Parathyroid adenoma (tissue), 2 donors: ENCODE measurements around the gene PVALEF.

ENCODE experiments used
- H2AFZ ChIP-seq: fragments of 300-600 bp; sonication (generic); one replicate; pipeline ENCODE4 v1.7.0; 2017; ENCODE audit warnings: antibody characterized with exemption, mild to moderate bottlenecking
- H3K27ac ChIP-seq: fragments of 300-600 bp; sonication (generic); one replicate; pipeline ENCODE4 v1.7.0; 2017
- H3K27me3 ChIP-seq: fragments of 300-600 bp; sonication (generic); one replicate; pipeline ENCODE4 v1.7.0; 2017; ENCODE audit warnings: low read length; ENCODE audit not compliant: control insufficient read depth, insufficient read depth
- H3K36me3 ChIP-seq: fragments of 300-600 bp; sonication (generic); one replicate; pipeline ENCODE4 v1.7.0; 2017; ENCODE audit warnings: low read length; ENCODE audit not compliant: control insufficient read depth, insufficient read depth
- H3K4me1 ChIP-seq: fragments of 300-600 bp; sonication (generic); one replicate; pipeline ENCODE4 v1.7.0; 2017; ENCODE audit warnings: control low read depth
- H3K4me2 ChIP-seq: fragments of 300-600 bp; sonication (generic); one replicate; pipeline ENCODE4 v1.7.0; 2017; ENCODE audit warnings: low read length
- H3K4me3 ChIP-seq: fragments of 300-600 bp; sonication (generic); one replicate; pipeline ENCODE4 v1.7.0; 2017; ENCODE audit warnings: low read depth, low read length
- H3K79me2 ChIP-seq: fragments of 300-600 bp; sonication (generic); one replicate; pipeline ENCODE4 v1.7.0; 2017; ENCODE audit warnings: control low read depth
- H3K9ac ChIP-seq: fragments of 300-600 bp; sonication (generic); one replicate; pipeline ENCODE4 v1.7.0; 2017; ENCODE audit warnings: mild to moderate bottlenecking
- H3K9me3 ChIP-seq: fragments of 300-600 bp; sonication (generic); one replicate; pipeline ENCODE4 v1.7.0; 2017; ENCODE audit warnings: low read length; ENCODE audit not compliant: control insufficient read depth
- CTCF ChIP-seq: fragments of 300-600 bp; sonication (generic); IDR thresholded peaks from one replicate; pipeline ENCODE4 v1.7.0; 2017; ENCODE audit warnings: antibody characterized with exemption, mild to moderate bottlenecking
- donor health status: primary hyperparathyroidism.

The PVALEF gene

DNA sequence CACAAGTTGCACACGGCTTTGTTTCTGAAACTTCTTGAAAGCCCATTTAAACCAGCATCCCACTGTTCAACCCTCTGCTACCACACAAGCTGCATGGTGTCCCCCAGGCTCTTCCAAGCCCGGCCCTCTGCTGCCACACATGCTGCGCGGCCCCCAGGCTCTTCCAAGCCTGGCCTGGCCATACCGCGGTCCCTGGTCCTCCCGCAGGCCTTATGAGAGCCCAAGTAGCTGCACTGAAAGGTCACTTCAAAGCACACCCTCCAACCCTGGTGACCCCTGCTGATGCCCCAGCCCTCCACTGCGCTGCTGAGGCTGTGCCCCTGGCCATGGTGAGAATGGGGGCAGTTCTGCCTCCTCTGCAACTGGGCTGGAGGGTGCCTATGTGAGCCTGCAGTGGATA, 25.9 kb upstream of the PVALEF start:
- Histone ChIP-seq H3K79me2 (peaks cover 22% of the 10 kb centered on the region), H2AFZ (no peak overlapping the region), H3K4me2 (no peak overlapping the region), H3K4me3 (no peak overlapping the region), H3K9ac (no peak overlapping the region), H3K4me1 (no peaks in the 10 kb centered on the region), H3K36me3 (no peaks in the 10 kb centered on the region), H3K9me3 (no peaks in the 10 kb centered on the region), H3K27me3 (no peaks in the 10 kb centered on the region), H3K27ac (no peak overlapping the region)
- TF ChIP-seq CTCF: no peak

GRCh38 chr17:81140018-81140417, 25.3 kb upstream of the PVALEF start:
- no peak for TF ChIP-seq CTCF
- peaks cover 22% of the 10 kb centered on the region for H3K79me2 ChIP-seq
- H3K4me3 ChIP-seq: no peak overlapping the region
- H3K4me2 ChIP-seq: no peak overlapping the region
- no peak overlapping the region for H3K27ac ChIP-seq
- H3K9me3 ChIP-seq: no peaks in the 10 kb centered on the region
- H3K36me3 ChIP-seq: no peaks in the 10 kb centered on the region
- H2AFZ ChIP-seq: no peak overlapping the region
- no peaks in the 10 kb centered on the region for H3K4me1 ChIP-seq
- no peaks in the 10 kb centered on the region for H3K27me3 ChIP-seq
- H3K9ac ChIP-seq: no peak overlapping the region

- Histone ChIP-seq H3K4me2 (no peak overlapping the region), H3K79me2 (peaks cover 18% of the 10 kb centered on the region), H3K27ac (no peak overlapping the region), H3K4me3 (no peak overlapping the region), H3K9me3 (no peaks in the 10 kb centered on the region), H3K36me3 (no peaks in the 10 kb centered on the region), H2AFZ (no peak overlapping the region), H3K27me3 (no peaks in the 10 kb centered on the region), H3K9ac (no peak overlapping the region), H3K4me1 (no peaks in the 10 kb centered on the region)
- TF ChIP-seq CTCF: no peak
These were observed 24.6 kb upstream of the PVALEF start for GRCh38 chr17:81140695-81141094.

DNA sequence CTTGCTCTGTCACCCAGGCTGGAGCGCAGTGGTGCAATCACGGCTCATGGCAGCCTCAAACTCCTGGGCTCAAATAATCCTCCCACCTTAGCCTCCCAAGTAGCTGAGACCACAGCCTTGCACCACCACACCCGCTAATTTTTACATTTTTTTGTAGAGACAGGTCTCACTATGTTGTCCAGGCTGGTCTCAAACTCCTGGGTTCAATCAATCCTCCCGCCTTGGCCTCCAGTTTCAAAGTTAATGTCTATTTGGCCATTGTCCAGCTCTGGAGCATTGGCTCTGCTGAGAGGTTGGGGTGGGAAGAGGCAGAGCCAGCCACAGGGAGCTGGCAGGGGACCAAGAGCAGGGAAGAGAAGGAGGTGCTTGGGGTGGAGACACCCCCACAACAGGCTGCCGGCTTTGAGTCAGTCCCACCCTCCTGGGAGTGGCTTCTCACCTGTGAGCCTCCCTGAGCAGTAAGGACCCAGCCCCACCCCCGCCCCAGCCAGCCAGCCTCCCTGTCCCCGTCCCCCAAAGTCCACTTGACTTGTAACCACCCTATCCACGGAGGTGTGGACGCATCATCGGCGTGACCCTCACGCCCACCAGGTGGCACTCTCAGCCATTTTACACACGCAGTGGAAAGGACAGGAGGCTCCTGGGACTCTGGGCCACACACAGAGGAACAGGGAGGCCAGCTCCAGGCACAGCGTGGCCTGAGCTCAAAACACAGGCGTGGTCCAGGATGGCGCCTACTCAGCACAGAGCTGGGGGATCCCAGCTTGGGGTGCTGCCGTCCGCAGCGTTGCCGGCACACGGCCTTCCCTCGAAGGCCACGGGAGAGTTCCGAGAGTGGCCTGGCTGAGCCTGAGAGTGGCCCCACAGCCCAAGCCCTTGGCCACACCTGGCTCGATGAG, 22.8 kb upstream of the PVALEF start:
- Histone ChIP-seq H3K79me2 (peaks cover 4% of the 10 kb centered on the region), H3K27ac (no peak overlapping the region), H3K4me2 (no peak overlapping the region), H3K4me1 (no peaks in the 10 kb centered on the region), H3K9ac (no peak overlapping the region), H3K27me3 (no peaks in the 10 kb centered on the region), H3K9me3 (no peaks in the 10 kb centered on the region), H2AFZ (no peak overlapping the region), H3K36me3 (no peaks in the 10 kb centered on the region), H3K4me3 (no peak overlapping the region)
- TF ChIP-seq CTCF: peak; percentile 75

- Histone ChIP-seq H3K4me3 (no peak overlapping the region), H3K79me2 (peaks cover 4% of the 10 kb centered on the region), H3K4me2 (no peak overlapping the region), H2AFZ (no peak overlapping the region), H3K9me3 (no peaks in the 10 kb centered on the region), H3K9ac (no peak overlapping the region), H3K36me3 (no peaks in the 10 kb centered on the region), H3K4me1 (no peaks in the 10 kb centered on the region), H3K27ac (no peak overlapping the region), H3K27me3 (no peaks in the 10 kb centered on the region)
- TF ChIP-seq CTCF: no peak
These were observed 22.1 kb upstream of the PVALEF start for GRCh38 chr17:81143200-81143527.
